Activated CD4-positive, alpha-beta T cell treated with anti-CD3 and anti-CD28 coated beads for 24 hours (primary cell): ENCODE measurements around the gene NCS1.
"Not testable (repeated sequence)": the region's sequence is repeated elsewhere in the genome, so short reads cannot be mapped to it uniquely, and the experiment has no call there.

ENCODE experiments used
- DNase-seq, 2 donors: peaks; one replicate each; pipeline ENCODE4 v3.0.0-alpha.2; 2020; ENCODE audit warnings: low read depth in 2 of 2

The NCS1 gene

DNA sequence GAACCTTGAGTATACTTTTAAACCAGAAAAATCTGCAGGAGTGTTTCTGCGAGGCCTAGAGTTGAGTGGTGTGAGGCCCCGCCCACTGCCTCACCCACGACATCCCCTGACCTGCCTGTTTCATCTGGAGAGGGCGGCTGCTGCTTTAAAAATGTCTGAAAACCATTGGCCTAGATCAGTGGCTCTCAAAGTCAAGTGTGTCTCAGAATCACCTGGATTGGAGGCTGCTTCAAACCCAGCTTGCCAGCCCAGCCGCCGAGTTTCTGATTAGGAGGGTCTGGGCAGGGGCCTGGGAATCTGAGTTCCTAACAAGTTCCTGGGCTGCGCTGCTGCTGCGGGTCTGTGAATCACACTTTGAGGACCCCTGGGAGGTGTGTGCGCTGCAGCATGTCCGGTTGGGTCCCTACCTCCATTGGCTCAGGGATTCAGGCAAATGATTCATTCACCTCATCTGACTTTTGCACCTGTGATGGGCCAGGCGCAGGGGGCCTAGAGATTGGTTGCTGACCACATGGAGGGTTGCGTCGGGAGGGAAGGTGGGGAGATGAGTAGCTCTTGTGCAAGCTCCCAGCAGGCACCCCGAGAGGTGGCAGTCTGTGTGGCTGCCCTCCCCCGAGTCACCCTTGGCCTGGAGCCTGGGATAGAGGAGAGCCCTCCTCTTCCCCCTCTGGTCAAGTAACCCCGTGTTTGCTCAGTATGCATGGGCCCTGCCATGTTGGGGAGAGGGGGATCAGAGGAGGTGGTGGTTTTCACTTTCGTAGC, 65.7 kb downstream of the NCS1 start:
- no peak for DNase-seq

DNA sequence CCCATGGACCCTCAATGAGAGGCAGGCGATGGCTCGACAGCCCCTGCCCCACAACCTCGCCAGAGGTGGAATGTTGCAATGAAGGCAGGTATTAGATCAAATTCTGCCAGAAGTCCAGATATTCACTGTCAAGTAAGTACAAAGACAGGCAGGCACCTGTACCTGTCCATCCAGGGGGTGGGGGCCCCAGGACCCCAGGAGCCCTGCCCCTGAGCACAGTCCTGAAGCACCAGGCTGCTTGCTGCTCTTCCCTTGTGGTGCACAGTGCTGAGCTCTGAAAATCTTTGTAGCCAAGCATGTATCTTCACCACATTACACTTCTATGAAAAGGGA, 67.1 kb downstream of the NCS1 start:
- DNase-seq: no peak

GRCh38 chr9:130239741-130240241, 67.6 kb downstream of the NCS1 start:
- peak; percentile 37 to 45 for DNase-seq

DNA sequence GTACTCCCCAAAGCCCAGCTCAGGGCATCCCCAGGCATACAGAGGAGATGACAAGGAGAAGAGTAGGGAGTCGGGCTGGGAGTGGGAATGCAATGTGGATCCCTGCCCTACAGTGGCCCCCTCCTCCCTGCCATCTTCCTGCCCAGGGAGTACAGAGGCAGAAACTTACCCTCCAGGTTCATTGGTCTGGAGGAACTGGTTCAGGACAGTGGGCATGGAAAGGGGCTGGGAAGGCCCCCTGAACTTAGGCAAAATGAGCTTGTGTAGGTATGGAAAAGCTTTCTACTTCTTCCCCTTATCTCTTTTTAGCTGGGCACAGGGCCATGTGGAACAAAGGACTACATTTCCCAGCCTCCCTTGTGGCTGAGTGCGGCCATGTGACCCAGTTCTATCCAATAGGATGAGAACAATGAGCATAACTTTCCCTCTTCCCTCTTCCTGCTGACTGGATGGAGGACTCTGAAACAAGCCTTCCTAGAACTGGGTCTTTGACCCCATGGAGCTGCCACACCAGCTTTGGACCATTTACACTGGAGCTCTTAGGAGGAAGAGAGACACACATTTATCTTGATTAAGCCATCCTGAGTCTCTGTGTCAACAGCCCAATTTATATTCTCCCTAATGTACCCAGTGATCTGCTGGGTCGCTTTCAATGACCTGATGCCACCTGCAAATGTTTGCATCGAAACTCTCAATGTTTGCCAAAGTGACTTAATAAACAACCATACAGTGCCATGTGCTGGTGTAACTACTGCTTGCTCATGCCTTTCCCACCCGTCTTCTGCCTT, 68.4 kb downstream of the NCS1 start:
- no peak for DNase-seq

GRCh38 chr9:130241198-130241535, 69.0 kb downstream of the NCS1 start:
- DNase-seq: no peak

DNA sequence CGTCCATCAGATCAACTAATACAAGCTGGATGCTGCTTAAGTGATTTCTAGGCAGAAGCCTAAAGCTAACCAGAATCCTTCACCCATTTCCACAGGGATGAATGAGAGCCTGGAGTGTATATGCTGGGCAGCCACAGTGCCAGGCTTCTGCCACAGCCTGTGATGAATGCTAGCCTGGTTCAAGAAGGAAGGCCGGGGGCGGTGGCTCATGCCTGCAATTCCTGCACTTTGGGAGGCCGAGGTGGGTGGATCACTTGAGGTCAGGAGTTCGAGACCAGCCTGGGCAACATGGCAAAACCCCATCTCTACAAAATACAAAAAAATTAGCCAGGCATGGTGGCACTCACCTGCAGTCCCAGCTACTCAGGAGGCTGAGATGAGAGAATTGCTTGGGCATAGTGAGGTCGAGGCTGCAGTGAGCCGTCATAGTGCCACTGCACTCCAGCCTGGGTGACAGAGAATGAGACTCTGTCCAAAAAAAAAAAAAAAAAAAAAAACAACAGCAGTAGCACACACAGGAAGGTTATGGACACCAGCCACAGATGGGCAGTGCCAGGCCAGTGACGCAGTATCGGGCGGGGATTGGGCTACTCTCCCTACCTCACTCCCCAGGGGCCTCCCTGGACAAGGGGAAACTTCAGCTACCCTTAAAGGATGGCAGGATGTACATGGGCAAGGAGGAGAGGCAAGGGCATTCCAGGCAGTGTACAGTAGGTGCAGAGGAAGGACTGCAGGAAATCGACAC, 70.2 kb downstream of the NCS1 start:
- no peak for DNase-seq

DNA sequence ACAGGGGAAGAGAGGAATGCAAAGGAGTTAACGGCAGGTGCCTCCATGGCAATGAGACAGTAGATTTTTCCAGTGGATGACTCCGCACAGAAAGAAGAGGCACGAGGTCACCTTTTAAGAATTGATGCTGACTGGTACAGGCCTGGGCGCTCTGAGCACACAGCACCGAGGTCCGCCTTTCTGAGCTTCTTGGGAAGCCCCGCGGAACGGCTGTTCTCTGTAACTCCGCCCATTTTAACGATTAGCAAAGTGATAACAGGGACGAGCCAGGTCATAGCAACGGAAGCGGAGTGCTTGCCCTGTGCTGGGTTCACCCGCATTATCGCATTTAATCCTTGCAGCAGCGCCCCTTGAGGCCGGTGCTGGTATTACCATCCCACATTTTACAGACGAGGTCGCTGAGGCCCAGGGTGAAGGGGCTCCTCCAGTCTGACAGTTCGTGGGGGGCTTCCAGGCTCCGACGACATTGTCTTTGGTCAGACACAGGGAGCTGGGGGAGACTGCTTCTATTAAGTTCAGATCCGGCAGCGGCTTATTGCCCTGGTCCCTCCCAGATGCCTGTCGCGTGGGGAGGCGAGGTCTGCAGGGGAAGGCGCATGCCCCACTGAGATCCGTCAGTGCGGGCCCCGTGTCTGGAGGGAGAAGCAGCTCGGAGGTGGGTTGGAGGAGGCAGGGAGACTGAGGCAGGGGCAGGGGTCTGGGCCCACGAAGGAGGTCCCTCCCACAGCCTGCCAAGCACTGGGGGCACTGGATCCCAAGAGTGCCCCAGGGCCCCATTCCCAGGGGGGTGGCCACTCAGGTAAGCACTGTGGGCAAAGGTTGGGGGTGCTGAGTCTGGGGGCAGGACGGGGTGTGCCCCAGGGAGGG, 71.0 kb downstream of the NCS1 start:
- peak; percentile 80 to 86 for DNase-seq

GRCh38 chr9:130243882-130244170, 71.6 kb downstream of the NCS1 start:
- no peak for DNase-seq

- DNase-seq: no peak
Measured at GRCh38 chr9:130244548-130245165, 72.5 kb downstream of the NCS1 start.

DNA sequence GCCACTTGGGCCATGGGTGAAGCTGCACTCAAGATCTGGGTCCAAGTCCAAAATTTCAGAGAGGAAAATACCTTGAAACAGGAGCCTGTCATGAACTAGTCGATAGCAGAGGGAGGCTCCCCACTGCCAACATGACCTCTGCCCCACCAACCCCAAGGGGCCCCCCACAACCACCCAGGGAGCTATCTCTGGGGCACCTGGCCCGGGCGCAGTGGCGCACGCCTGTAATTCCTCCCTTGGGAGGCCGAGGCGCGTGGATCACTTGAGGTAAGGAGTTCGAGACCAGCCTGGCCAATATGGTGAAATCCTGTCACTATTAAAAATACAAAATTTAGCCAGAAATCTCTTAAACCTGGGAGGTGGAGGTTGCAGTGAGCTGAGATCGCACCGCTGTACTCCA, 73.3 kb downstream of the NCS1 start:
- no peak for DNase-seq

GRCh38 chr9:130246126-130246525, 73.9 kb downstream of the NCS1 start:
- DNase-seq: no peak

DNA sequence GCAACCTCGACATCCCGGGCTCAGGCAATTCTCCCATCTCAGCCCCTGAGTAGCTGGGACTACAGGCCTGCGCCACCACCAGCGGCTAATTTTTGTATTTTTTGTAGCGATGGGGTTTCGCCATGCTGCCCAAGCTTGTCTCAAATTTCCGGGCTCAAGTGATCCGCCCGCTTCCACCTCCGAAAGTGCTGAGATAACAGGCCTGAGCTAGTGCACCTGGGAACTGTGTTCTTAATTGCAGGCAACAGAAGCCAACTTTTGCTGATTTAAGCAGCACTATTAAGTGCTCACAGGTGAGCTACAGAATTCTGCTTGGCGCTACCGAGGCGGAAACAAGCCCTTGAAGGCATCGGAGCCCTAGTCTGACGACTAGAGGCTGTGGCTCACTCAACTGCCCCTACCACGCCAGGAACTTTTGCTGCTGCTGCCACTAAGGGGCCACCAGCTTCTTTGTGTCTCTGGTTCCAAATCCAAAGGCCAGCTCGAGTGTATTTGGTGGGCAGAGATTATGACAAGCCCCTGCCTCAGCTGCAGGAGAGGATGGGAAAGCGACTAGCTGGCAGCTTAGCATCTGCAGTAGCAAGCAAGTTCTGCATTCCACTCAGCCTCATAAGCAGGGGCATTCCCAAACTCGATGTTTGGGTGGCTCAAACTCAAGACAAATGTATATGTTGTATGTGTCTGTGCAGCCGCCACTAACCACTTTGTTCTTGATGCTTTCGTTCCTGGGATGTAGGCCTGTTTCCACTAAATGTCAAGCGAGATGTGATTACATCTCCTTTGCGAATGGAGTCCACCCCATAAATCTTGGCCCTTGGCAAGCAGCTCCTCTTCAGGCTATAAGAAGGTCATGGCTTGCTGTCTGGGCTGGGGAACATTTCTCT, 82.8 kb downstream of the NCS1 start:
- DNase-seq: no peak

DNA sequence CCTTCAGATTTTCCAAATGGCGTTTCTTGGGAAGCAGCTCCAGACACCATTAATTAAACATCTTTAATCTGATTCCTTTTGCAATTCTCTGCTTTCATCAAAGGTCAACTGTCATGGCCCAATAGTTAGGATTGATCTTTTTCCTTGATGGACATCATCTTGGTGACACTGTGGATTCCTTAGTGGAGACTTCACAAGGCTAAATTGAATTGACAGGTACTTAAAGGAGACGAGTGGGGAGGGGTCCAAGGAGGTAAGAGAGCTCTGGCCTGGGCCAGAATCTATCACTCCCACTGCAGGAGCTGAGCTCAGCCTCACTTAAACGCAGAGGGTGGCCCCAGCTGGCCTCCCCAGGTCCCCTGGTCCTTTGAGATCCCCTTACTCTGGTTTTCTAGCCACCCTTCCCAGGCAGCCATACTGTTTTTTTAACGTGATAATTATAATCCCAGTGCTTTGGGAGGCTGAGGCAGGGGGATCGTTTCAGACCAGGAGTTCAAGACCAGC, 83.5 kb downstream of the NCS1 start:
- no peak for DNase-seq

DNA sequence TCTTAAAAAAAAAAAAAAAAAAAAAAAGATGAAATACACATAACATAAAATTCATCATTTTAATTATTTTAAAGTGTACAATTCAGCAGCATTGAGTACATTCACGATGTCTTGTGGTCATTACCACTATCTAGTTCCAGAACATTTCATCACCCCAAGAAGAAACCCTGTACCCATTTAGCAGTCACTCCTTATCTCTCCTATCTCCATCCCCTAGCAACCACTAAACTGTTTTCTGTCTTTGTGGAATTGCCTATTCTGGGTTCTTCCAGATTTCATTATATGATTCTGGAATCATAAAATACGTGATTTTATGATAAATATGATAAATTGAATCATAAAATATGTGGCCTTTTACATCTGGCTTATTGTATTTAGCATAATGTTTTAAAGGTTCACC, 84.4 kb downstream of the NCS1 start:
- no peak for DNase-seq

GRCh38 chr9:130258137-130258536, 85.9 kb downstream of the NCS1 start:
- DNase-seq: not testable (repeated sequence)

DNA sequence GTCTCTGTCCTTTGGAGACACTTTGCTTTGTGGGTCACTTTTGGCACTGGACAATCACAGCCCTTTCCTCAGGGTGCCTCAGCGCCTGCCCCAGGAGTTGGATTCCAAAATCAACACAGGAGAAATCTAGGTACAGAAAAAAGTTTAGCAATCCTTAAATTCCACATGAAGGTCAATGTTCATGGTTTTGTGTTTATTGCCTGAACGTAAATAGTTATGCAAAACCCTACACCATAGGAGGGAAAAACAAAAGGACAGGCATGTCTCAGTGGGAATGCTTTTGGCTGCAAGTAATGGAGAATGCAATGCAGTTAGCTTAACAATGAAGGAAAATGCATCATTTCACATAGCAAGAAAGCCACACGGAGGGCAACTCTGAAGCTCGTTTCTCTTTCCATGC, 86.8 kb downstream of the NCS1 start:
- no peak for DNase-seq

DNA sequence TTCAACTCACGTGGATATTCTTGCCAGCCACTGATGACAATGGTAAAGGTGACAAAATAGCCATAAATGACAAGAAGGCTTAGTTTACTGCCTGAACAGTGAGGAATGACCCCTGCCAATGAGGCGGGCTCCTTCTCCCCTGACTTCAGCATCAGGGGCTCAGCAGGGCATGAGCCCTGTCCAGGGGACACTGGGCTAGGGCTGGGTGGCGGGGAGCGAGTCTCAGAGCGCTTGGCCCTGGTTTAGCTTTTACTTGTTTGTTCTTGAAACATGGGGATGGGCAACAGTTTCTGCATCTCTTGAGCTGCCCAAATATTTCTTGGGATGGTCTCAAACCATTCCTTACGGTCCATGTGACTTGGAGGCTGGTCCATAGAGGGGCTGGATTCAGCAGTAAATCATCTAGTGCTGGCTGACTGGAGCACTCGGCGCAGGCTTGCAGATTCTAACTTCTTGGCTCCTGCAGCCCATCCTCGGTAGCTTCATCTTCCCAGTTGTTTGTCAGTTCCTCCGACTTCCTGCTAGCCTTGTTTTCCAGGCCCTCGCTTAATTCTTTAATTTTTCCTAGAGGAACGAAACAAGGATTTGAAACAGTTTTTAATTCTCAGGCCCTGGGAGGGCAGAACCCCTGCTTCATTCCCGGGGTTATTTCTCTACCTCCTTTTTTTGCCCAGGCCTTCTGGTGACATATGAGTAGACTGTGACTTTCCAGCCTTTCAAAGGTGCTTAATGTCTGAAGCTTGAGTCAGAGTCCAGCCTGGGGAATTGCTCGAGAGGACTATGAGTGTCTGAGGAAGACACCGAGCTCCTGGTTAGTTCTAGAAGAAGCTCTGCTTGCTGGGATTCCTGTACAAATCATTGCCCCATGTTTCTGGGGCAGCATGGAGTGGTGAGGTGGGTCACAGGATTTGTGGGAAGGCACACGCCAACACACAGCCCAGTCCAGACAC, 88.9 kb downstream of the NCS1 start:
- no peak for DNase-seq

GRCh38 chr9:130262061-130262745, 90.0 kb downstream of the NCS1 start:
- no peak for DNase-seq
